HG03439 (cell line): ENCODE measurements around the gene MAVS.
"Not testable (repeated sequence)": the region's sequence is repeated elsewhere in the genome, so short reads cannot be mapped to it uniquely, and the experiment has no call there.

ENCODE experiments used
- ATAC-seq: cut with Tn5 transposase; IDR thresholded peaks from one replicate; pipeline ENCODE4 v1.9.1; 2021; ENCODE audit warnings: mild to moderate bottlenecking, moderate library complexity; ENCODE audit not compliant: unreplicated experiment

The MAVS gene

GRCh38 chr20:3885715-3886114 is 39.1 kb downstream of the MAVS start:
- ATAC-seq: no peak

- no peak for ATAC-seq
These were observed 41.4 kb downstream of the MAVS start for GRCh38 chr20:3887876-3888620.

GRCh38 chr20:3888622-3889488 is 42.2 kb downstream of the MAVS start, which contains the start of gene PANK2:
Gene PANK2, plus strand, starts transcription at chr20:3889387.
- peak; percentile 94 for ATAC-seq

DNA sequence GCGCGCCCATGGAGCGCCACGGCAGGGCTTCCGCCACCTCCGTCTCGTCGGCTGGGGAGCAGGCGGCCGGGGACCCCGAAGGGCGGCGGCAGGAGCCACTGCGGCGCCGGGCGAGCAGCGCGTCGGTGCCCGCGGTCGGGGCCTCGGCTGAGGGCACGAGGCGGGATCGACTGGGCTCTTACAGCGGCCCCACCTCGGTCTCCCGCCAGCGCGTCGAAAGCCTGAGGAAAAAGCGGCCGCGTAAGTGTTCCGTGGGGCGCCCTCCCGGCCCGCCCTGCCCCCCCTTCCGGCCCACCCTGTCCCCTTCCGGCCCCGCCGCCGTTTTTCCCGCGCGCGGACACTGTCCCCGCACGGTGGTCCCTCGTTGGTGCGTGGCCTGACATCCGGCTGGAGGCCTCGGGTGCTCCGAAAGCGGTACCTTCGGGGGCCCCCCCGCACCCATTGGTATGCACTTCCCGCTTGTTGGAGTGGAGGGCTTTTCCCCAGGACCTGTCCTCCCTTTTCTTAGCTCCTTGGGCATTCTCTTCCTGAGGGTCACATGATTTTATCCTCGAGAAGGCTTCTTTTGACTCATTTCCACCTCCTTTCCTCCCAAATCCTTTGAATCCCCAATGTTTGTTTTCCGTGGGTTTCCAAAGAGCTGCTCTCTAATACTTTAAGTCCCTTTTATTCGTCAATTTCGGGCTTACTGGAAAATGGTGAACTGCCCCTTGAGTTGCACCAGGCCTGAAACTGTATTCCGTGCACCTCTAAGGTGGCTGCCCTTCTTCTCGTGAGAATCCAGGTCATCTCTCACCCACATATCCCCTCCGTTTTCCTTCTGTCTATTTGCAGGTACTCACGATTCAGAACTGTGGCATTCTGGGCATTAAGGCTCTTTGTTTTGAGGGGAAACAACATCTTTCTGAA is 43.1 kb downstream of the MAVS start:
- ATAC-seq: peak; percentile 18

- no peak for ATAC-seq
These were observed 43.7 kb downstream of the MAVS start for GRCh38 chr20:3890398-3890751.

- no peak for ATAC-seq
These were observed 44.6 kb downstream of the MAVS start for GRCh38 chr20:3890999-3891929.

DNA sequence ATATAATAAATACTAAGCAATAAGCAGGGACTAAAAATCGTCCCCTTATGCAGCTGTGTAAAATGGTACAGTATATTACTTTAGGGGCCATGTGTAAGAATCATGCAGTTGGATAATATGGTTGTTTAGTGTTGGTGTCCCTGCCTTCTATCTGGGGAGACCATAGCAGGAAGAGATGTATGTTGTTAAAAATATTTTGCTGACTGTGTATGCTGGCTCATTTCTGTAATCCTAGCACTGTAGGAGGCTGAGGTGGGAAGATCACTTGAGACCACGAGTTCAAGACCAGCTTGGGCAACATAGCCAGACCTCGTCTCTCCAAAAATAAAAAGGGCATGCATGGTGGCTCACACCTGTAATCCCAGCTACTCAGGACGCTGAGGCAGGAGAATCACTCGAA is 48.2 kb downstream of the MAVS start:
- no peak for ATAC-seq

DNA sequence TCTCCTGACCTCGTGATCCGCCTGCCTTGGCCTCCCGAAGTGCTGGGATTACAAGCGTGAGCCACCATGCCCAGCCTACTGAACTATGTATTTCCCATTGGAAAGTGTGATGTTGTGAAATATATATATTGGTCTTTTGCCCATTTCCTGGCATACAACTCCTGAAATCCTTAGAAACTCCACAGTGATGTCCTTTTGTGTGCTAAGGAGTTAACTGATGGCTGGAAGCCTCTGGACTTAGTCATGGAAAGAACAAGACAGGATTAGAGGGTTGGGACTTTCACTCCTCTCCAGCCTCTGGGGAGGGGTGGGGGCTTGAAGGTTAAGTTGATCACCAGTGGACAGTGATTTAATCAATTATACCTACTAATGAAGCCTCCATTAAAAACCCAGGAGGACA is 49.7 kb downstream of the MAVS start:
- no peak for ATAC-seq

DNA sequence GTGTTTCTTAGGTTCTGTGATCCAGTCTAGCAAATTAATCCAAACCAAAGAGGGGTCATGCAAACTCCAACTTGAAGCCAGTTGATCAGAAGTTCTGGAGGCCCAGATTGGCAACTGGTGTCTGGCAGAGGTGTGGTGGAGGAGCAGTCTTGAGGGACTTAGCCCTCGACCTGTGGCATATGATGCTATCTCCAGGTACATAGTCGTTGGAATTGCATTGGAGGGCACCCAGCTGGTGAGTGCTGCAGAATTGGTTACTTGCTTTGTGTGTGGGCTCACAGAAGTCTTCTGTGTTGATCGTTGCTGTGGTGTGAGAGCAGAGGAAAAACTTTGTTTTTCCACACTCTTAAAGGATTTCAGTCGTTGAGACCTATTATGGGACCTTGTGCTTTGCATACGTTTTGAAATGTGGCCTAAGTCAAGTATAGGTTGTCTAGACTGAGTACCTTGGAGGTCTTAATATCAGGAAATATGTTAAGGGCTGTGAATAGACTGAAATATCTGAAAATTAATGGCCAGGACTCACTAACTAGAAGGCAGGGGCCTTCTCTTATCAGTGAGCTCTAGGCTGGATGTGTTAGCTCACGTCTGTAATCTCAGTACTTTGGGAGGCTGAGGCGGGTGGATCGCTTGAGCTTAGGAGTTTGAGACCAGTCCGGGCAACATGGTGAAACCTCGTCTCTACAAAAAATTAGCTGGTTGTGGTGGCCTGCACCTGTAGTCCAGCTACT is 50.4 kb downstream of the MAVS start:
- ATAC-seq: no peak

GRCh38 chr20:3898181-3898580 is 51.5 kb downstream of the MAVS start:
- not testable (repeated sequence) for ATAC-seq

GRCh38 chr20:3898639-3899038 is 52.0 kb downstream of the MAVS start:
- no peak for ATAC-seq

DNA sequence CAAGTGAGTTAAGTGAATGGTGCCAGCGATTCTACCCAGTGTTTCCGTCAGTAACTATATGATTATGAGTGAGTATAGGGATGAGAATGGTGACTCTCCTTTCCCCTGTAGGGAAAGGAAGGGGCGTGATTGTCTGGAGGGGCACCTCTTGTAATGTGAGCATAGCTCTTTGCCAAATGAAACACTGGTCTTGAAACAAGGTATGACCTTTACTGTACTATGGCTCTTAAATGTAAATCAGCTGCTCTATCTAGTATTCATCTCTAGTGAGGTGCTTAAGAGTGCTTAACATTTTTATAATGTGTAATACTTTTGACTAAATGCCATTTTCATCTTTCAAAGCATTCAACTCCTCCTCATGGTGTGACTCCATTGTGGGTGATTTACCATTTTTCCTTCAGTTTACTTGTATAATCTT is 53.6 kb downstream of the MAVS start:
- no peak for ATAC-seq

DNA sequence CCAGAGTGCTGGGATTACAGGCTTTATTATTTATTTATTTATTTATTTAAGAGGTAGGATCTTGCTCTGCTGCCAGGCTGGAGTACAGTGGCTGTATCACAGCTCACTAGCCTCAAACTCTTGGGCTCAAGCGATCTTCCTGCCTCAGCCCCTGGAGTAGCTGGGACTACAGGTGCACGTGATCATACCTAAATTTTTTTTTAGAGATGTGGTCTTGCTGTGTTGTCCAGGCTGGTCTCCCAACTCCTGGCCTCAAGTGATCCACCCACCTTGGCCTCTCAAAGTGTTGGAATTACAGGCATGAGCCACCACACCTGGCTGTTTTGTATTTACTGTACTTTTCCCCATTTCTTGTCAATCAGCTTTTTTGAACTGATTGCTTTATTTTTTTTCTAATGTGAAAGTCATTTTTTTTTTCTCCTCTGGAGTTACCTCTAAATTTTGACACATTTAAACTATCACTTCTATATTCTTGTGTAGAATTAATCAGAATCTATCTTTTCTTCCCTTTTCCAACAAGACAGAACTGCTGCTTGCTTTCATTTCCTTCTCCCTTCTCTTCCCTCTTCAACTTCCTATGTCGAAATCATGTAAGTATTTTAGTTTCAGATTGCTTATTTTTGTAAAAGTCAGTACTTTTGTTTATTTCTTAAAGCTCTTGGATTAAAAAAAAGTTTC is 54.5 kb downstream of the MAVS start:
- no peak for ATAC-seq

GRCh38 chr20:3901706-3902440 is 55.2 kb downstream of the MAVS start:
- no peak for ATAC-seq

GRCh38 chr20:3902446-3902845 is 55.8 kb downstream of the MAVS start:
- no peak for ATAC-seq

DNA sequence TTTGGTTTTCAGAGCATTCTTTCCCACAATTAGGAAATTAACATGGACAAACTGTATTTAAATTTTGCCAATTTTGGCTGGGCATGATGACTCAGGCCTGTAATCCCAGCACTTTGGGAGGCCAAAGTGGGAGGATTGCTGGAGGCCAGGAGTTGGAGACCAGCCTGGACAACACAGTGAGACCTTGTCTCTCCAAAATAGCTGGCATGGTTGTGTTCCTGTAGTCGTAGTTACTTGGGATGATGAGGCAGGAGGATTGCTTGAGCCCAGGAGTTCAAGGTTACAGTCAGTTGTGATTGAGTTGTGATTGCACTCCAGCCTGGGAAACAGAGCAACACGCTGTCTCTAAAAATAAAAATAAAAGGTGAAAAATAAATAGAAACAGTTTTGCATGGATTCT is 57.6 kb downstream of the MAVS start:
- no peak for ATAC-seq

DNA sequence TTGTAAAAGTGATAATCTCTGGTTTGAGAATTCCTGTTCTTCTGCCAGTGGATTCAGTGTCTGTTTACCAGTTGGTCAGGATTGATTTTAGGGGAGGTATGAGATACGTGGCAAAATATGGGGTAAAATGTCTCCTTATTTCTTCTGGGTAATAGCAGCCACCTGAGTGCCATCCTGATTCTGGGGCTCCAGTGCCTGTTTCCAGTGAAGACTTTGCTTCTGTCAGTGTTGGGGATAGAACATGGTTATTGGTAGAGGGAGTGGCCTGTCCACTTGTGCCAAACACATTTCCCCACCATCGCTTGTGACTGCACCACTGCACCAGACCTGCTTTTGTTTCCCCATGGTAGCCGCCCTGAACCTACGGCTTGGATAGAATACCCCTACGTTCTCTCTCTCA is 58.2 kb downstream of the MAVS start:
- ATAC-seq: no peak
